IMR-90 (cell line): ENCODE data around the gene LRRC9. TPM values are rescaled to one million over a fixed set of nuclear protein-coding genes. Genes with fewer than 3 reads are reported as not detected.

ENCODE experiments used
- ATAC-seq: fragments of 200-7000 bp; cut with Tn5 transposase; 2 replicates; pipeline ENCODE4 v1.9.1; 2020; ENCODE audit warnings: low read depth, mild to moderate bottlenecking, moderate library complexity
- BruUV-seq: library from RNA; stranded (reverse); fragments of 400-500 nt; replicated peaks from 2 replicates; lab custom pipeline; 2021; lab: Mats Ljungman, UMichigan
- CTCF ChIA-PET: fragments of 300-600 bp; formaldehyde crosslinking; extraction: SDS; loops from one replicate; lab custom pipeline; 2021; ENCODE audit warnings: antibody characterized with exemption; lab: Yijun Ruan, JAX
- POLR2A ChIA-PET: fragments of 300-600 bp; sonication (Branson Sonifier 250); formaldehyde crosslinking; loops from one replicate; lab custom pipeline; 2022; ENCODE audit warnings: antibody characterized with exemption; ENCODE audit not compliant: unreplicated experiment; lab: Charles Lee
- DNase-seq: peaks from one replicate; pipeline ENCODE4 v3.0.0; 2013
- H2AFZ ChIP-seq: replicated peaks from 2 replicates; pipeline ENCODE3; 2013; ENCODE audit warnings: low read length, mild to moderate bottlenecking; ENCODE audit not compliant: poor library complexity
- H2AK5ac ChIP-seq: 2 replicates; pipeline ENCODE4 v1.6.1; 2013; ENCODE audit warnings: low read depth, low read length, inconsistent platforms
- H2AK9ac ChIP-seq: replicated peaks from 2 replicates; pipeline ENCODE3; 2013; ENCODE audit warnings: mild to moderate bottlenecking, low read depth, low read length, moderate library complexity; ENCODE audit not compliant: poor library complexity
- H2BK120ac ChIP-seq: 2 replicates; pipeline ENCODE4 v1.6.1; 2013; ENCODE audit warnings: low read depth, low read length, inconsistent platforms
- H2BK15ac ChIP-seq: 3 replicates; pipeline ENCODE4 v1.6.1; 2013; ENCODE audit warnings: low read depth, low read length, inconsistent platforms
- H2BK20ac ChIP-seq: 2 replicates; pipeline ENCODE4 v1.6.1; 2013; ENCODE audit warnings: low read depth, mild to moderate bottlenecking, inconsistent platforms, low read length, moderate library complexity
- H2BK5ac ChIP-seq: 2 replicates; pipeline ENCODE4 v1.6.1; 2013; ENCODE audit warnings: mild to moderate bottlenecking, low read depth, low read length, inconsistent platforms; ENCODE audit not compliant: poor library complexity, severe bottlenecking
- H3K14ac ChIP-seq: replicated peaks from 2 replicates; pipeline ENCODE4 v1.6.1; 2013; ENCODE audit warnings: low read depth, low read length, inconsistent platforms
- H3K18ac ChIP-seq: 2 replicates; pipeline ENCODE4 v1.6.1; 2013; ENCODE audit warnings: low read depth, low read length, control low read depth
- H3K23ac ChIP-seq: 2 replicates; pipeline ENCODE4 v1.6.1; 2013; ENCODE audit warnings: low read depth, low read length, inconsistent platforms
- H3K27ac ChIP-seq: 2 replicates; pipeline ENCODE4 v1.5.1; 2013; ENCODE audit warnings: mild to moderate bottlenecking, control low read depth, low read length; ENCODE audit not compliant: insufficient read depth
- H3K27me3 ChIP-seq: 2 replicates; pipeline ENCODE4 v1.6.1; 2013; ENCODE audit warnings: low read length; ENCODE audit not compliant: control insufficient read depth, insufficient read depth
- H3K36me3 ChIP-seq: 2 replicates; pipeline ENCODE4 v1.6.1; 2013; ENCODE audit warnings: low read length, mixed read lengths; ENCODE audit not compliant: control insufficient read depth, insufficient read depth
- H3K4ac ChIP-seq: 2 replicates; pipeline ENCODE4 v1.6.1; 2013; ENCODE audit warnings: low read depth, low read length, inconsistent platforms
- H3K4me1 ChIP-seq: 2 replicates; pipeline ENCODE4 v1.6.1; 2013; ENCODE audit warnings: low read length, mixed read lengths; ENCODE audit not compliant: control insufficient read depth, insufficient read depth
- H3K4me2 ChIP-seq: 2 replicates; pipeline ENCODE4 v1.6.1; 2013; ENCODE audit warnings: low read depth, mild to moderate bottlenecking, control low read depth, low read length, moderate library complexity
- H3K4me3 ChIP-seq: 2 replicates; pipeline ENCODE4 v1.5.1; 2013; ENCODE audit warnings: low read depth, mild to moderate bottlenecking, control low read depth, low read length, moderate library complexity; ENCODE audit not compliant: insufficient read depth
- H3K56ac ChIP-seq: 2 replicates; pipeline ENCODE4 v1.6.1; 2013; ENCODE audit warnings: low read length, inconsistent platforms; ENCODE audit not compliant: insufficient read depth; ENCODE audit errors: extremely low read depth
- H3K79me1 ChIP-seq, 2 experiments: 2 replicates each; pipeline ENCODE4 v1.6.1; 2013; ENCODE audit warnings: low read length in 2 of 2, inconsistent platforms in 1 of 2, low read depth in 1 of 2
- H3K9ac ChIP-seq: 2 replicates; pipeline ENCODE4 v1.6.1; 2013; ENCODE audit warnings: low read depth, low read length, control low read depth
- H3K9me1 ChIP-seq: 2 replicates; pipeline ENCODE4 v1.6.1; 2013; ENCODE audit warnings: low read length, inconsistent platforms; ENCODE audit not compliant: insufficient read depth
- H3K9me3 ChIP-seq: 2 replicates; pipeline ENCODE4 v1.6.1; 2013; ENCODE audit warnings: low read length; ENCODE audit not compliant: control insufficient read depth, insufficient read depth
- H4K20me1 ChIP-seq: 2 replicates; pipeline ENCODE4 v1.6.1; 2013; ENCODE audit warnings: low read length, inconsistent platforms; ENCODE audit not compliant: insufficient read depth
- H4K5ac ChIP-seq: 2 replicates; pipeline ENCODE4 v1.6.1; 2013; ENCODE audit warnings: mild to moderate bottlenecking, low read depth, low read length, control low read depth
- H4K8ac ChIP-seq, 2 experiments: 2 replicates each; pipeline ENCODE4 v1.6.1; 2013; ENCODE audit warnings: low read depth in 2 of 2, low read length in 2 of 2, control low read depth in 1 of 2, inconsistent platforms in 1 of 2
- H4K91ac ChIP-seq: 2 replicates; pipeline ENCODE4 v1.6.1; 2013; ENCODE audit warnings: low read depth, low read length, inconsistent platforms; ENCODE audit not compliant: insufficient read depth
- BHLHE40 ChIP-seq: fragments of 150-350 bp; IDR thresholded peaks from 2 replicates; pipeline ENCODE4 v1.6.1; 2016; ENCODE audit warnings: mild to moderate bottlenecking, low read depth, low read length
- CEBPB ChIP-seq: IDR thresholded peaks from 2 replicates; pipeline ENCODE4 v1.6.1; 2012; ENCODE audit warnings: low read depth, low read length, improper control_type of control experiment
- CHD1 ChIP-seq: IDR thresholded peaks from 2 replicates; pipeline ENCODE4 v1.6.1; 2012; ENCODE audit warnings: low read depth, low read length, improper control_type of control experiment
- FOS ChIP-seq: fragments of 150-350 bp; IDR thresholded peaks from 2 replicates; pipeline ENCODE4 v1.6.1; 2016; ENCODE audit warnings: low read depth, low read length
- MAFK ChIP-seq: IDR thresholded peaks from 2 replicates; pipeline ENCODE4 v1.6.1; 2012; ENCODE audit warnings: low read depth, low read length, improper control_type of control experiment
- MAZ ChIP-seq: IDR thresholded peaks from 2 replicates; pipeline ENCODE4 v1.6.1; 2012; ENCODE audit warnings: low read depth, mild to moderate bottlenecking, low read length, improper control_type of control experiment, moderate library complexity, borderline replicate concordance
- MXI1 ChIP-seq: IDR thresholded peaks from 2 replicates; pipeline ENCODE4 v1.6.1; 2012; ENCODE audit warnings: low read depth, mild to moderate bottlenecking, low read length, moderate library complexity, borderline replicate concordance
- NFE2L2 ChIP-seq: fragments of 150-350 bp; IDR thresholded peaks from 2 replicates; pipeline ENCODE4 v1.6.1; 2016; ENCODE audit warnings: low read depth, mild to moderate bottlenecking, low read length
- POLR2A ChIP-seq: IDR thresholded peaks from 2 replicates; pipeline ENCODE4 v1.6.1; 2012; ENCODE audit warnings: mild to moderate bottlenecking, low read depth, low read length
- RAD21 ChIP-seq: IDR thresholded peaks from 2 replicates; pipeline ENCODE4 v1.6.1; 2012; ENCODE audit warnings: low read length, improper control_type of control experiment
- RCOR1 ChIP-seq: IDR thresholded peaks from 2 replicates; pipeline ENCODE4 v1.6.1; 2012; ENCODE audit warnings: mild to moderate bottlenecking, low read length, improper control_type of control experiment; ENCODE audit not compliant: insufficient replicate concordance
- RFX5 ChIP-seq: IDR thresholded peaks from 2 replicates; pipeline ENCODE4 v1.8.0; 2012; ENCODE audit warnings: low read depth, mild to moderate bottlenecking, low read length, moderate library complexity
- SMC3 ChIP-seq: fragments of 150-350 bp; IDR thresholded peaks from 2 replicates; pipeline ENCODE4 v1.6.1; 2016; ENCODE audit warnings: low read depth, mild to moderate bottlenecking, antibody characterized with exemption, low read length, moderate library complexity
- dilution Hi-C: fragments of 300-500 bp; cut with HindIII; formaldehyde crosslinking; loops from one replicate; pipeline ENCODE4 v1.14.3; 2018; ENCODE audit warnings: low sequenced_read_pairs; ENCODE audit not compliant: unreplicated experiment
- in situ Hi-C: fragments of 300-500 bp; cut with MboI; formaldehyde crosslinking; loops from 3 replicates; pipeline ENCODE4 v1.14.3; 2019; ENCODE audit warnings: low sequenced_read_pairs, inconsistent platforms, mixed read lengths
- intact Hi-C: fragments of 100-400 bp; cut with micrococcal nuclease; formaldehyde crosslinking; loops from 2 replicates; pipeline ENCODE4 v1.10.0; 2022
- polyA plus RNA-seq, 3 experiments: library from polyadenylated mRNA; depleted of rRNA; stranded (reverse); fragments of >200 nt; gene quantifications; 2 replicates each; pipeline ENCODE4 v1.2.3, GENCODE V29; 2012; ENCODE audit warnings: low replicate concordance in 1 of 3
- total RNA-seq: library from RNA; depleted of rRNA; stranded (reverse); fragments of >200 nt; gene quantifications from 2 replicates; pipeline ENCODE4 v1.2.3, GENCODE V29; 2012
- TF ChIP-seq, protein P1 (sequence below): fragments of 150-350 bp; IDR thresholded peaks from 2 replicates; pipeline ENCODE4 v1.6.1; 2016; ENCODE audit warnings: low read depth, mild to moderate bottlenecking, low read length, moderate library complexity, borderline replicate concordance
- TF ChIP-seq, protein P2 (sequence below): conservative IDR thresholded peaks from 2 replicates; pipeline ENCODE4 v1.5.1; 2012; ENCODE audit warnings: mild to moderate bottlenecking, low read depth, low read length, improper control_type of control experiment
- TF ChIP-seq, protein P3 (sequence below): fragments of 150-350 bp; IDR thresholded peaks from 2 replicates; pipeline ENCODE4 v1.6.1; 2017; ENCODE audit warnings: mild to moderate bottlenecking, antibody characterized with exemption, low read length, low read depth

Gene LRRC9
- total and polyA plus RNA-seq, 2 of the 4 experiments (the other 2 are of a cell fraction): not detected

DNA sequence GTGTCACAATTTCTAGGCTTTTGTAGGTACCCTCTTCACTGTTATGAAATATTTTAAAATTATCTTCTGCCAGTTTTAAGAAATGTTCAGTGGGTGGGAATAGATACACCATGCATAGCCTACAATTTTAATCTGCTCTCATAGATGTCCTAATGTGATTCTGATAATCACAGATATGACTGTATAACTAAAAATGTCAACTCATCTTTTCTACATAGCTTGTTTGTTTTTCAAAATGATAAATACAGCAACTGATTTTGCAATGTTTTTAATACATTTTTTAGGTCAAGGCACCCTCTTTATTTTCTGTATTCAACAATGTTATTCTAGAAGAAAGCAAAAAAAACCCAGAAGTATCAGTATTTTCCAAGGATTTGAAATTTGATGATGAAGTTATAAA lies 61.6 kb downstream of the LRRC9 start:
- intact Hi-C loops: no loop called here
- dilution Hi-C loops: no loop called here
- POLR2A ChIA-PET: no interaction called here

More for the DNA sequence above, 61.6 kb downstream of the LRRC9 start:
- no peak overlapping the region for H3K18ac ChIP-seq
- H2AK9ac ChIP-seq: no peak overlapping the region
- H3K79me1 ChIP-seq: no peaks in the 10 kb centered on the region
- no peak overlapping the region for H2BK120ac ChIP-seq
- no peaks in the 10 kb centered on the region for H3K4me1 ChIP-seq
- H2AFZ ChIP-seq: no peak overlapping the region
- H3K14ac ChIP-seq: no peak overlapping the region
- H2BK5ac ChIP-seq: no peak overlapping the region
- H3K9me3 ChIP-seq: no peaks in the 10 kb centered on the region
- H2AK5ac ChIP-seq: no peak overlapping the region
- no peak overlapping the region for H4K5ac ChIP-seq
- no peak overlapping the region for H3K9ac ChIP-seq
- H3K4me3 ChIP-seq: no peak overlapping the region
- H3K4ac ChIP-seq: no peak overlapping the region
- CTCF ChIA-PET: no interaction called here
- DNase-seq (no peak), ATAC-seq (no peak)
- no peak overlapping the region for H3K27ac ChIP-seq
- no peak overlapping the region for H3K23ac ChIP-seq
- H4K8ac ChIP-seq: no peak overlapping the region
- no peak overlapping the region for H4K91ac ChIP-seq
- H3K9me1 ChIP-seq: no peaks in the 10 kb centered on the region
- no peak overlapping the region for H2BK15ac ChIP-seq
- no TSS peak for BruUV-seq
- H3K27me3 ChIP-seq: no peaks in the 10 kb centered on the region
- no peaks in the 10 kb centered on the region for H3K36me3 ChIP-seq
- no peak overlapping the region for H2BK20ac ChIP-seq
- in situ Hi-C loops: no loop called here
- TF ChIP-seq, protein P1, sequence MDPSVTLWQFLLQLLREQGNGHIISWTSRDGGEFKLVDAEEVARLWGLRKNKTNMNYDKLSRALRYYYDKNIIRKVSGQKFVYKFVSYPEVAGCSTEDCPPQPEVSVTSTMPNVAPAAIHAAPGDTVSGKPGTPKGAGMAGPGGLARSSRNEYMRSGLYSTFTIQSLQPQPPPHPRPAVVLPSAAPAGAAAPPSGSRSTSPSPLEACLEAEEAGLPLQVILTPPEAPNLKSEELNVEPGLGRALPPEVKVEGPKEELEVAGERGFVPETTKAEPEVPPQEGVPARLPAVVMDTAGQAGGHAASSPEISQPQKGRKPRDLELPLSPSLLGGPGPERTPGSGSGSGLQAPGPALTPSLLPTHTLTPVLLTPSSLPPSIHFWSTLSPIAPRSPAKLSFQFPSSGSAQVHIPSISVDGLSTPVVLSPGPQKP: no peak
- TF ChIP-seq FOS: no peak
- no peak for TF ChIP-seq CHD1
- TF ChIP-seq SMC3: no peak
- no peak for TF ChIP-seq NFE2L2
- no peak for TF ChIP-seq RAD21
- TF ChIP-seq, protein P2, sequence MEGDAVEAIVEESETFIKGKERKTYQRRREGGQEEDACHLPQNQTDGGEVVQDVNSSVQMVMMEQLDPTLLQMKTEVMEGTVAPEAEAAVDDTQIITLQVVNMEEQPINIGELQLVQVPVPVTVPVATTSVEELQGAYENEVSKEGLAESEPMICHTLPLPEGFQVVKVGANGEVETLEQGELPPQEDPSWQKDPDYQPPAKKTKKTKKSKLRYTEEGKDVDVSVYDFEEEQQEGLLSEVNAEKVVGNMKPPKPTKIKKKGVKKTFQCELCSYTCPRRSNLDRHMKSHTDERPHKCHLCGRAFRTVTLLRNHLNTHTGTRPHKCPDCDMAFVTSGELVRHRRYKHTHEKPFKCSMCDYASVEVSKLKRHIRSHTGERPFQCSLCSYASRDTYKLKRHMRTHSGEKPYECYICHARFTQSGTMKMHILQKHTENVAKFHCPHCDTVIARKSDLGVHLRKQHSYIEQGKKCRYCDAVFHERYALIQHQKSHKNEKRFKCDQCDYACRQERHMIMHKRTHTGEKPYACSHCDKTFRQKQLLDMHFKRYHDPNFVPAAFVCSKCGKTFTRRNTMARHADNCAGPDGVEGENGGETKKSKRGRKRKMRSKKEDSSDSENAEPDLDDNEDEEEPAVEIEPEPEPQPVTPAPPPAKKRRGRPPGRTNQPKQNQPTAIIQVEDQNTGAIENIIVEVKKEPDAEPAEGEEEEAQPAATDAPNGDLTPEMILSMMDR: no peak
- TF ChIP-seq CEBPB: no peak
- TF ChIP-seq MAZ: no peak
- no peak for TF ChIP-seq RCOR1
- TF ChIP-seq, protein P3, sequence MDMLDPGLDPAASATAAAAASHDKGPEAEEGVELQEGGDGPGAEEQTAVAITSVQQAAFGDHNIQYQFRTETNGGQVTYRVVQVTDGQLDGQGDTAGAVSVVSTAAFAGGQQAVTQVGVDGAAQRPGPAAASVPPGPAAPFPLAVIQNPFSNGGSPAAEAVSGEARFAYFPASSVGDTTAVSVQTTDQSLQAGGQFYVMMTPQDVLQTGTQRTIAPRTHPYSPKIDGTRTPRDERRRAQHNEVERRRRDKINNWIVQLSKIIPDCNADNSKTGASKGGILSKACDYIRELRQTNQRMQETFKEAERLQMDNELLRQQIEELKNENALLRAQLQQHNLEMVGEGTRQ: no peak
- no peak for TF ChIP-seq MAFK
- TF ChIP-seq BHLHE40: no peak
- no peak for TF ChIP-seq MXI1
- no peak for TF ChIP-seq RFX5
- no peak for TF ChIP-seq POLR2A
- H3K4me2 ChIP-seq: no peak overlapping the region
- no peaks in the 10 kb centered on the region for H4K20me1 ChIP-seq
- no peak overlapping the region for H3K56ac ChIP-seq
